BE2C (cell line): ENCODE results near the gene GRM5.

Source experiments
- DNase-seq: peaks from one replicate; pipeline ENCODE4 v3.0.0-alpha.2; 2020
- H3K27me3 ChIP-seq: fragments of 250-450 bp; sonication (Bioruptor Pico); 2 replicates; pipeline ENCODE4 v1.5.1; 2020; ENCODE audit warnings: mild to moderate bottlenecking
- H3K36me3 ChIP-seq: fragments of 250-450 bp; sonication (Bioruptor Pico); 2 replicates; pipeline ENCODE4 v1.5.1; 2020; ENCODE audit warnings: mild to moderate bottlenecking
- H3K4me1 ChIP-seq: fragments of 250-450 bp; sonication (Bioruptor Pico); 2 replicates; pipeline ENCODE4 v1.5.1; 2020
- H3K4me3 ChIP-seq: 2 replicates; pipeline ENCODE4 v1.5.1; 2011; ENCODE audit warnings: low read depth, low read length
- H3K9me3 ChIP-seq: fragments of 250-450 bp; sonication (Bioruptor Pico); 2 replicates; pipeline ENCODE4 v1.5.1; 2020
- TF ChIP-seq, protein P1 (sequence below): IDR thresholded peaks from 2 replicates; pipeline ENCODE4 v1.5.1; 2012; ENCODE audit warnings: mild to moderate bottlenecking, low read depth, low read length

The GRM5 gene

DNA sequence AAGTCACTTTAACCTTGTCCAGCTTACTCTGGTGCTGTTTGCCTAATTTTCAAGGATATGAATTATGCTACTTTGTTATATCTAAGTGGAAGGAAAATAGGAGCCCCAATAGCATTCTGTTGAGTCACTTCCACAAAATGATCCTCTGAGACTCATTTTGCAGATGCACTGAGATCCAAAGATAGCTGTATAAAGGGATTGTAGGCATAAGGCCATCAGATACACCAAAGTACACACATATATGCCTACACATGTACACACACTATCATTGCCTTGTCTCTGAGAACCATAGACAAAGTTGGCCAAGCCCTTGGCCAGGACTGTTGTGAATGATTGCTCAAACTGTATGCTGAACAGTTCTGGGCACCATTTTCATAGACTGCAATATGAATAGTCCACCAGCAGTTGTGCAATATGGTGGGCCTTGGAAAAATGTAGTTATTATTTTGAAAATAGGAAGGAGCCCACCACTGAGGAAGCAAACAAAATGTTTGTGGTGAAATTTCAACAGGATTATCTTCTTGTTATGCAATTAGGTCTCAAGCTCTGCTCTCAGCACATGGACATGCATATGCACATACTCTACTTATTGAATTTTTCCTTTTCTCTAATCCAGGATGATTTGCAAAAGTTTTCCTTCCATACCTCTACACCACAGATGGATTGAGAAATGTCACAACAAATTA, 542.3 kb downstream of the GRM5 start:
- Histone ChIP-seq H3K4me1 (no peaks in the 10 kb centered on the region), H3K4me3 (no peak overlapping the region), H3K9me3 (no peaks in the 10 kb centered on the region), H3K27me3 (no peaks in the 10 kb centered on the region), H3K36me3 (no peaks in the 10 kb centered on the region)
- DNase-seq = no peak
- TF ChIP-seq, protein P1, sequence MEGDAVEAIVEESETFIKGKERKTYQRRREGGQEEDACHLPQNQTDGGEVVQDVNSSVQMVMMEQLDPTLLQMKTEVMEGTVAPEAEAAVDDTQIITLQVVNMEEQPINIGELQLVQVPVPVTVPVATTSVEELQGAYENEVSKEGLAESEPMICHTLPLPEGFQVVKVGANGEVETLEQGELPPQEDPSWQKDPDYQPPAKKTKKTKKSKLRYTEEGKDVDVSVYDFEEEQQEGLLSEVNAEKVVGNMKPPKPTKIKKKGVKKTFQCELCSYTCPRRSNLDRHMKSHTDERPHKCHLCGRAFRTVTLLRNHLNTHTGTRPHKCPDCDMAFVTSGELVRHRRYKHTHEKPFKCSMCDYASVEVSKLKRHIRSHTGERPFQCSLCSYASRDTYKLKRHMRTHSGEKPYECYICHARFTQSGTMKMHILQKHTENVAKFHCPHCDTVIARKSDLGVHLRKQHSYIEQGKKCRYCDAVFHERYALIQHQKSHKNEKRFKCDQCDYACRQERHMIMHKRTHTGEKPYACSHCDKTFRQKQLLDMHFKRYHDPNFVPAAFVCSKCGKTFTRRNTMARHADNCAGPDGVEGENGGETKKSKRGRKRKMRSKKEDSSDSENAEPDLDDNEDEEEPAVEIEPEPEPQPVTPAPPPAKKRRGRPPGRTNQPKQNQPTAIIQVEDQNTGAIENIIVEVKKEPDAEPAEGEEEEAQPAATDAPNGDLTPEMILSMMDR = no peak

DNA sequence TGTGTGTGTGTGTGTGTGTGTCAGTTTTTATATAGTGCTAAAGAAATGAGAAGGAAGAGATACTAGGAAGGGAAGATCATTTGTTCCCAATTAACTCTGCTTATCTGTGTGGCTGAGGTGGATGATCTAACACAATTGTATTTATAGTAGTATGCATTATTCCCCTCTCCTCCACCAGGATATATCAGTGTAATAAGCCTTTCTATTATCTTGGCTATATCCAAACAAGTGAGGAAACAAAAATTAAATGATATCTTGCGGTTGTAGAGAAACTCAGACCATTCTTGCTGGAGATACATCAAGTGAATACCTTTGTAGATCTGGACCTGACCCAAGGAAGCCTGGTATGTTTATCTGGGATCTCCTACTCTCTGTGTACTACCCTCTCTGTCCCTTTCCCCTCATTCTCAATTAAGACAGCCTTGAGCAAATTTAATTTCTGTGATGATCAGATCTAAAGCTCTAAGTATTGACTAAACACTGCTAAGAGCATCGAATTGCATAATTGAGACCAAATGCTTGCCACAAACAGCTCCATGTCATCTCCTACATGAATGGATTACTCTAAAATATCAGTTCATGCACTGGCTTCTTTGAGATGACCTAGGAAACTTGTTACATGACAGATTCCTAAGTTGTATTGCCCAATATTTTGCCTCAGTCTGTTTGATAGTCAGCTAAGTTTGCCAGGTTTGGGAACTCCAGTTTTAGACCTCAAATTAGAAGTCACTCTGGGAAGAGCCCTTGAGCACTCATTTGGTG, 543.0 kb downstream of the GRM5 start:
- Histone ChIP-seq H3K27me3 (no peaks in the 10 kb centered on the region), H3K36me3 (no peaks in the 10 kb centered on the region), H3K4me1 (no peaks in the 10 kb centered on the region), H3K4me3 (no peak overlapping the region), H3K9me3 (no peaks in the 10 kb centered on the region)
- DNase-seq = no peak
- TF ChIP-seq, protein P1 = no peak

DNA sequence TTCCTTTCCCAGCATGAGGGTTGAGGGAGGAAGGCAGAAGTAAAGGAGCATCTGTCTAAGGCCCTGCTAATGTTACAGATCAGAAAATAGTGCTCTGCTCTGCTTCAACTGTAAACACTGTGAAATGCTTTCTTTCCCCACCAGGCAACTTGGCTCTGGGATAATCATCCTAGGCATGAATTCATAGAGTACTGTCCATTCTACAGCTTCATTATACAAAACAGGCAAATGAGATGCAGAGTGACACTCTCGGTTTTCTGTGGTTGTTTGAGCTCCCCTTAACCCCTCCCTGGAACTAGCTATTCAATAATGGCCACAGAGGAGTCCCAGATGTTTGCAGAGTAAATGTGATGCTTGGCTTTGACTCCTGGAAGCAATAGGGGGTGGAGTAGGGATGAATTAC, 544.0 kb downstream of the GRM5 start:
- Histone ChIP-seq H3K36me3 (no peaks in the 10 kb centered on the region), H3K4me3 (no peak overlapping the region), H3K9me3 (no peaks in the 10 kb centered on the region), H3K4me1 (no peaks in the 10 kb centered on the region), H3K27me3 (no peaks in the 10 kb centered on the region)
- TF ChIP-seq, protein P1 = no peak
- DNase-seq = no peak

DNA sequence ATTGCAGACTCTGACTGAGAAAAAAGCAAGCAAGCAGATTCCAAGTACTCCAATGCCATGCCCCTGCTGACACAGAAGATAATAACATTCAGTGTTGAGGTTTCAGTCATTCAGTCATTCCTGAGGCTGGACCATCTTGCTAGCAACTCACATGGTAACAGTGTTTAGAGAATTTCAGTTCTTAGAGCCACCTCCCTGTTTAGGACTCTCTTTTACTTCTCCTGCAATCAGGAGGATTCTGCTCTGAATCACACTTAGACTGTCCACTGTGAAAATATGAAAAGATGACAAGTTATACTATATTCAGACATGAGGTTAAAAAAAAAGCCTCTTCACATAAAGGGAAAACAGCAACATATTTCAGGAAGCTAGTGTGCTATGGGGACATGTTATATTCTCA, 544.4 kb downstream of the GRM5 start:
- Histone ChIP-seq H3K27me3 (no peaks in the 10 kb centered on the region), H3K4me3 (no peak overlapping the region), H3K4me1 (no peaks in the 10 kb centered on the region), H3K9me3 (no peaks in the 10 kb centered on the region), H3K36me3 (no peaks in the 10 kb centered on the region)
- DNase-seq = no peak
- TF ChIP-seq, protein P1 = no peak

DNA sequence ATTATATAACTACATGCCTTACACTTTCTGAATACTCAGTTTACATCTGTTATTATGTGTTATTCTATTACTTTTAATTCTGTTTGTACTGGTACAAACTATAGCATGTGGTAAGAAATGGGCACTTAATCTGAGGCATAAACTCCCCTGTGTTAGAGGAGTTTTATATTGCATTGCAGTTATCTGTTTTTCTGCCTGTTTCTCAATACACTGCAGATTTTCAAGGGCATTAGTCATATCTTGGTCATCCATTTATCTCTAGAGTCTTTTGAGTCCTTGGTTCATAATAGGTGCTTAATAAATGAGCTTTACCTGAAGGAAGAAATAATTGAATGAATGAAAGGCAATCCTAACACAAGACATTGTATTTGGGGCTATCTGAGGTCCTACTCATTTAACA, 545.4 kb downstream of the GRM5 start:
- H3K4me1 ChIP-seq = no peaks in the 10 kb centered on the region
- no peaks in the 10 kb centered on the region for H3K9me3 ChIP-seq
- TF ChIP-seq, protein P1 = no peak
- H3K27me3 ChIP-seq = no peaks in the 10 kb centered on the region
- H3K36me3 ChIP-seq = no peaks in the 10 kb centered on the region
- H3K4me3 ChIP-seq = no peak overlapping the region
- DNase-seq = no peak

DNA sequence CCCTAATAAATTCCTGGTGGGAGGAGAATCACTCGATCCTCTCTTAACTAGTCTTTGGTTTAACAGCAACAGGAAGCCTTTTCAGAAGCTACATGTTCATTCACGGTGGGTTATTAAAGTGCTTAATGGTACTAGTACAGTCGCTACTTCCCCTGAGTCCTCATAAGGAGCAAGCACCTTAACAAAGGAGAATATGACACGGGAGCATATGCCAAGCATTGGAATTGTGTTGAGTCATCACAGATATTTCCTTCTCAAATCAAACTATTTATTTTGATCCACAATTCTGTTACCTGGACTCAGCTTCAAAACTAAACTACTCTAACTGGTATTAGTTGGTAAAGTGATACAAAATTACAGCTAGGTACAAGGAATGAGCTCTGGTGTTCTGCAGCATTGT, 550.8 kb downstream of the GRM5 start:
- H3K36me3 ChIP-seq = no peaks in the 10 kb centered on the region
- no peak for DNase-seq
- no peaks in the 10 kb centered on the region for H3K4me1 ChIP-seq
- H3K4me3 ChIP-seq = no peak overlapping the region
- H3K27me3 ChIP-seq = no peaks in the 10 kb centered on the region
- TF ChIP-seq, protein P1 = no peak
- H3K9me3 ChIP-seq = no peaks in the 10 kb centered on the region
